ENCODE measurements around the gene FAM177A1.
"Not testable (repeated sequence)": the region's sequence is repeated elsewhere in the genome, so short reads cannot be mapped to it uniquely, and the experiment has no call there.

Gene FAM177A1

GRCh38 chr14:35065731-35066130, 19.7 kb downstream of the FAM177A1 start:
- DNase-seq: not testable (repeated sequence)

GRCh38 chr14:35068238-35069012, 22.4 kb downstream of the FAM177A1 start:
- DNase-seq: no peak

GRCh38 chr14:35072226-35072625, 26.2 kb downstream of the FAM177A1 start:
- DNase-seq: no peak

- no peak for DNase-seq
These were observed 27.4 kb downstream of the FAM177A1 start for GRCh38 chr14:35073486-35073885.

- DNase-seq: no peak
These were observed 32.0 kb downstream of the FAM177A1 start for GRCh38 chr14:35078082-35078481.

GRCh38 chr14:35079742-35080141, 33.7 kb downstream of the FAM177A1 start:
- DNase-seq: no peak

- DNase-seq: no peak
These were observed 37.6 kb downstream of the FAM177A1 start for GRCh38 chr14:35083530-35084150.

GRCh38 chr14:35085441-35085840, 39.4 kb downstream of the FAM177A1 start:
- DNase-seq: no peak

GRCh38 chr14:35088514-35088913, 42.4 kb downstream of the FAM177A1 start:
- no peak for DNase-seq

GRCh38 chr14:35094645-35095044, 48.6 kb downstream of the FAM177A1 start:
- not testable (repeated sequence) for DNase-seq

GRCh38 chr14:35107866-35108265, 61.8 kb downstream of the FAM177A1 start:
- DNase-seq: no peak

- no peak for DNase-seq
These were observed 66.6 kb downstream of the FAM177A1 start for GRCh38 chr14:35112641-35113040.

GRCh38 chr14:35113308-35113950, 67.4 kb downstream of the FAM177A1 start:
- DNase-seq: no peak

GRCh38 chr14:35114036-35114435, 68.0 kb downstream of the FAM177A1 start:
- DNase-seq: no peak

- DNase-seq: no peak
These were observed 70.2 kb downstream of the FAM177A1 start for GRCh38 chr14:35116242-35116641.

GRCh38 chr14:35117112-35117511, 71.0 kb downstream of the FAM177A1 start:
- no peak for DNase-seq

GRCh38 chr14:35121026-35121886, 75.2 kb downstream of the FAM177A1 start:
- no peak for DNase-seq

- DNase-seq: peak; percentile 81
These were observed 76.0 kb downstream of the FAM177A1 start, which contains the start of the genes PPP2R3C and PRORP for GRCh38 chr14:35121887-35122695. PPP2R3C (minus strand) TSS chr14:35121990; CDS start chr14:35121959, 31 bp downstream. PRORP (plus strand) TSS chr14:35122552; CDS start chr14:35123246, 694 bp downstream.

GRCh38 chr14:35122696-35123387, 76.8 kb downstream of the FAM177A1 start:
- no peak for DNase-seq

GRCh38 chr14:35123388-35123703, 77.3 kb downstream of the FAM177A1 start:
- DNase-seq: no peak

- no peak for DNase-seq
These were observed 78.1 kb downstream of the FAM177A1 start for GRCh38 chr14:35124127-35124526.

Data from SIG-M5 (cell line).